ENCODE measurements around the gene ALG9. TPM values are rescaled to one million over a fixed set of nuclear protein-coding genes. Genes with fewer than 3 reads are reported as not detected.

ALG9 gene
- polyA plus RNA-seq, 1 donor (not counting 4 experiments of a cell fraction or from before 2014, with no cell fraction given) = 27.2 TPM

GRCh38 chr11:111840143-111840542 lies 31.2 kb downstream of the ALG9 start:
- Histone ChIP-seq H3K9me1 (ENCODE audit: control insufficient read depth, extremely low read depth, insufficient read depth, low read length) (no peaks in the 10 kb centered on the region), H3K4me1 (ENCODE audit: control insufficient read depth, extremely low read depth, insufficient read depth, low read length) (no peaks in the 10 kb centered on the region), H3K9ac (ENCODE audit: control insufficient read depth, extremely low read depth, insufficient read depth, low read length) (no peak overlapping the region), H4K20me1 (ENCODE audit: control insufficient read depth, extremely low read depth, insufficient read depth, low read length) (no peaks in the 10 kb centered on the region), H3K4me3 (ENCODE audit: control insufficient read depth in 2 of 3, extremely low read depth in 1 of 3, insufficient read depth in 2 of 3, low read depth in 1 of 3, low read length in 3 of 3) (no peak overlapping the region), H3K27ac (ENCODE audit: control insufficient read depth, insufficient read depth, low read length) (no peak overlapping the region), H3K27me3 (ENCODE audit: control insufficient read depth, extremely low read depth, insufficient read depth, low read length) (no peaks in the 10 kb centered on the region), H3K4me2 (ENCODE audit: control insufficient read depth, extremely low read depth, insufficient read depth, low read depth, low read length) (no peak overlapping the region), H3K36me3 (ENCODE audit: control insufficient read depth in 2 of 2, extremely low read depth in 1 of 2, insufficient read depth in 2 of 2, low read length in 2 of 2) (peaks cover 7 to 12% of the 10 kb centered on the region in 2 experiments), H3K79me2 (ENCODE audit: control insufficient read depth, insufficient read depth, low read length) (no peaks in the 10 kb centered on the region), H3K9me3 (ENCODE audit: control insufficient read depth, low read depth, low read length) (no peaks in the 10 kb centered on the region), H2AFZ (ENCODE audit: control insufficient read depth, low read length) (no peak overlapping the region)
- FAIRE-seq (no peak), DNase-seq (ENCODE audit: low read depth, low spot score) (no peak)
- dilution Hi-C loops (cut with MboI; ENCODE audit: extremely low pct_ligation_motif_present, low sequenced_read_pairs) = no loop called here
- TF ChIP-seq EZH2 (IDR thresholded peaks at IDR 0.05; ENCODE audit: low read length) = no peak
- TF ChIP-seq CTCF (optimal IDR thresholded peaks at IDR 0.05 in 1 of 3, IDR thresholded peaks at IDR 0.05 in 1 of 3, conservative IDR thresholded peaks at IDR 0.05 in 1 of 3; ENCODE audit: extremely low read depth in 1 of 3, insufficient read depth in 2 of 3, low read length in 3 of 3) = no peak

- no peak overlapping the region for H3K4me3 ChIP-seq (ENCODE audit: control insufficient read depth in 2 of 3, extremely low read depth in 1 of 3, insufficient read depth in 2 of 3, low read depth in 1 of 3, low read length in 3 of 3)
- peaks cover 8 to 10% of the 10 kb centered on the region in 2 experiments for H3K36me3 ChIP-seq (ENCODE audit: control insufficient read depth in 2 of 2, extremely low read depth in 1 of 2, insufficient read depth in 2 of 2, low read length in 2 of 2)
- H3K4me1 ChIP-seq (ENCODE audit: control insufficient read depth, extremely low read depth, insufficient read depth, low read length) = no peaks in the 10 kb centered on the region
- no peak overlapping the region for H3K9ac ChIP-seq (ENCODE audit: control insufficient read depth, extremely low read depth, insufficient read depth, low read length)
- H3K27me3 ChIP-seq (ENCODE audit: control insufficient read depth, extremely low read depth, insufficient read depth, low read length) = no peaks in the 10 kb centered on the region
- H3K9me3 ChIP-seq (ENCODE audit: control insufficient read depth, low read depth, low read length) = no peaks in the 10 kb centered on the region
- DNase-seq (ENCODE audit: low read depth, low spot score) (no peak), FAIRE-seq (no peak)
- TF ChIP-seq EZH2 (IDR thresholded peaks at IDR 0.05; ENCODE audit: low read length) = no peak
- no peak for TF ChIP-seq CTCF (optimal IDR thresholded peaks at IDR 0.05 in 1 of 3, IDR thresholded peaks at IDR 0.05 in 1 of 3, conservative IDR thresholded peaks at IDR 0.05 in 1 of 3; ENCODE audit: extremely low read depth in 1 of 3, insufficient read depth in 2 of 3, low read length in 3 of 3)
- H2AFZ ChIP-seq (ENCODE audit: control insufficient read depth, low read length) = no peak overlapping the region
- no peaks in the 10 kb centered on the region for H3K79me2 ChIP-seq (ENCODE audit: control insufficient read depth, insufficient read depth, low read length)
- no peak overlapping the region for H3K4me2 ChIP-seq (ENCODE audit: control insufficient read depth, extremely low read depth, insufficient read depth, low read depth, low read length)
- no peaks in the 10 kb centered on the region for H4K20me1 ChIP-seq (ENCODE audit: control insufficient read depth, extremely low read depth, insufficient read depth, low read length)
- dilution Hi-C loops (cut with MboI; ENCODE audit: extremely low pct_ligation_motif_present, low sequenced_read_pairs) = no loop called here
- no peak overlapping the region for H3K27ac ChIP-seq (ENCODE audit: control insufficient read depth, insufficient read depth, low read length)
- H3K9me1 ChIP-seq (ENCODE audit: control insufficient read depth, extremely low read depth, insufficient read depth, low read length) = no peaks in the 10 kb centered on the region
Measured at GRCh38 chr11:111838054-111838453, 33.3 kb downstream of the ALG9 start.
